BLaER1 treated with 17β-estradiol and CSF1 and Interleukin-3, amounts not matched to agents 10 nM and 100 nM (cell line): ENCODE data around the gene AGRN.
"Not testable (repeated sequence)": the region's sequence is repeated elsewhere in the genome, so short reads cannot be mapped to it uniquely, and the experiment has no call there.

Experiments used
- H3K27ac ChIP-seq, 11 experiments: shearing (Covaris generic); formaldehyde crosslinking; 2 replicates each; pipeline ENCODE4 v1.8.1; 2022
- H3K27me3 ChIP-seq, 11 experiments: shearing (Covaris generic); formaldehyde crosslinking; 2 replicates each; pipeline ENCODE4 v1.8.1; 2022
- H3K36me3 ChIP-seq, 11 experiments: shearing (Covaris generic); formaldehyde crosslinking; 2 replicates each; pipeline ENCODE4 v1.8.1; 2022
- H3K4me1 ChIP-seq, 10 experiments: shearing (Covaris generic); formaldehyde crosslinking; 2 replicates each; pipeline ENCODE4 v1.8.1; 2022
- H3K4me2 ChIP-seq, 11 experiments: shearing (Covaris generic); formaldehyde crosslinking; 2 replicates each; pipeline ENCODE4 v1.8.1; 2022
- H3K4me3 ChIP-seq, 10 experiments: shearing (Covaris generic); formaldehyde crosslinking; 2 replicates each; pipeline ENCODE4 v1.8.1; 2022
- H3K9ac ChIP-seq, 11 experiments: shearing (Covaris generic); formaldehyde crosslinking; 2 replicates each; pipeline ENCODE4 v1.8.1; 2022
- H3K9me3 ChIP-seq, 11 experiments: shearing (Covaris generic); formaldehyde crosslinking; replicated peaks in 1 of 11; 2 replicates each; pipeline ENCODE4 v1.8.1; 2022
- H4K20me1 ChIP-seq, 11 experiments: shearing (Covaris generic); formaldehyde crosslinking; 2 replicates each; pipeline ENCODE4 v1.8.1; 2022
- Cebpa-rat ChIP-seq, 11 experiments: shearing (Covaris generic); IDR thresholded peaks; 2 replicates each; pipeline ENCODE4 v1.8.1; 2022

Gene AGRN

GRCh38 chr1:985126-985525 lies 34.8 kb upstream of the AGRN start:
- peaks cover 0 to 14% (median 11%) of the 10 kb centered on the region in 10 experiments; a peak in 12 of 20 replicates for H3K4me1 ChIP-seq
- H3K4me3 ChIP-seq, result no peak overlapping the region
- no peak for TF ChIP-seq Cebpa-rat (IDR thresholded peaks at IDR 0.05)
- no peak overlapping the region for H3K9ac ChIP-seq
- H3K9me3 ChIP-seq, result peaks cover 0 to 11% (median 0%) of the 10 kb centered on the region in 11 experiments; a peak in 1 of 22 replicates
- H3K27ac ChIP-seq, result no peak overlapping the region
- H3K27me3 ChIP-seq, result peaks cover 17 to 76% (median 34%) of the 10 kb centered on the region in 11 experiments
- peaks cover 0 to 21% (median 0%) of the 10 kb centered on the region in 11 experiments; a peak in 3 of 22 replicates for H4K20me1 ChIP-seq
- H3K4me2 ChIP-seq, result no peak overlapping the region
- no peaks in the 10 kb centered on the region for H3K36me3 ChIP-seq

- H3K27ac ChIP-seq, H3K36me3 ChIP-seq, H3K4me2 ChIP-seq, H3K4me1 ChIP-seq, H3K4me3 ChIP-seq, H4K20me1 ChIP-seq, H3K9ac ChIP-seq: not testable (repeated sequence)
- H3K9me3 ChIP-seq, result peaks cover 0 to 18% (median 6%) of the 10 kb centered on the region in 11 experiments; a peak in 18 of 22 replicates
- H3K27me3 ChIP-seq, result peaks cover 15 to 50% (median 29%) of the 10 kb centered on the region in 11 experiments
Measured at GRCh38 chr1:988061-988460, 31.9 kb upstream of the AGRN start.

GRCh38 chr1:991275-991674 lies 28.6 kb upstream of the AGRN start:
- not testable (repeated sequence) for H3K27ac ChIP-seq, H3K4me3 ChIP-seq, H3K4me1 ChIP-seq, H3K4me2 ChIP-seq, H3K9ac ChIP-seq, H3K36me3 ChIP-seq, H4K20me1 ChIP-seq
- peaks cover 0 to 18% (median 6%) of the 10 kb centered on the region in 11 experiments; a peak in 18 of 22 replicates for H3K9me3 ChIP-seq
- H3K27me3 ChIP-seq, result peaks cover 21 to 47% (median 33%) of the 10 kb centered on the region in 11 experiments

- TF ChIP-seq Cebpa-rat (IDR thresholded peaks at IDR 0.05), result no peak
- Histone ChIP-seq H3K27ac (no peak overlapping the region), H3K4me1 (no peaks in the 10 kb centered on the region), H3K36me3 (no peaks in the 10 kb centered on the region), H3K4me3 (no peak overlapping the region), H3K27me3 (peaks cover 26 to 51% (median 36%) of the 10 kb centered on the region in 11 experiments), H4K20me1 (peaks cover 0 to 10% (median 2%) of the 10 kb centered on the region in 11 experiments; a peak in 12 of 22 replicates), H3K4me2 (no peak overlapping the region), H3K9ac (no peak overlapping the region), H3K9me3 (peaks cover 0 to 18% (median 6%) of the 10 kb centered on the region in 11 experiments; a peak in 18 of 22 replicates)
Measured at GRCh38 chr1:991895-992294, 28.0 kb upstream of the AGRN start.

GRCh38 chr1:992362-992761 lies 27.6 kb upstream of the AGRN start:
- peaks cover 31 to 55% (median 41%) of the 10 kb centered on the region in 11 experiments for H3K27me3 ChIP-seq
- H3K4me2 ChIP-seq, result no peak overlapping the region
- no peak overlapping the region for H3K9ac ChIP-seq
- H3K9me3 ChIP-seq, result peaks cover 0 to 18% (median 6%) of the 10 kb centered on the region in 11 experiments; a peak in 18 of 22 replicates
- peaks cover 0 to 4% (median 0%) of the 10 kb centered on the region in 10 experiments; a peak in 7 of 20 replicates for H3K4me1 ChIP-seq
- H3K4me3 ChIP-seq, result no peak overlapping the region
- H3K27ac ChIP-seq, result no peak overlapping the region
- no peak for TF ChIP-seq Cebpa-rat (IDR thresholded peaks at IDR 0.05)
- peaks cover 0 to 15% (median 6%) of the 10 kb centered on the region in 11 experiments; a peak in 16 of 22 replicates for H4K20me1 ChIP-seq
- no peaks in the 10 kb centered on the region for H3K36me3 ChIP-seq

- Histone ChIP-seq H3K4me2 (no peak overlapping the region), H3K9ac (no peak overlapping the region), H3K4me1 (peaks cover 0 to 15% (median 11%) of the 10 kb centered on the region in 10 experiments; a peak in 14 of 20 replicates), H3K36me3 (no peaks in the 10 kb centered on the region), H3K9me3 (peaks cover 0 to 14% (median 6%) of the 10 kb centered on the region in 11 experiments; a peak in 18 of 22 replicates), H3K4me3 (no peak overlapping the region), H3K27ac (no peak overlapping the region), H4K20me1 (peaks cover 0 to 26% (median 16%) of the 10 kb centered on the region in 11 experiments; a peak in 18 of 22 replicates), H3K27me3 (peaks cover 42 to 65% (median 52%) of the 10 kb centered on the region in 11 experiments)
- TF ChIP-seq Cebpa-rat (IDR thresholded peaks at IDR 0.05), result no peak
Measured at GRCh38 chr1:993379-993995, 26.4 kb upstream of the AGRN start.

GRCh38 chr1:994546-994945 lies 25.4 kb upstream of the AGRN start:
- H3K9ac ChIP-seq, H3K4me3 ChIP-seq, H3K36me3 ChIP-seq, H3K4me2 ChIP-seq, H3K27ac ChIP-seq: not testable (repeated sequence)
- Histone ChIP-seq H4K20me1 (peaks cover 0 to 34% (median 24%) of the 10 kb centered on the region in 11 experiments; a peak in 18 of 22 replicates), H3K27me3 (peaks cover 53 to 68% (median 62%) of the 10 kb centered on the region in 11 experiments), H3K9me3 (peaks cover 0 to 10% (median 6%) of the 10 kb centered on the region in 11 experiments; a peak in 18 of 22 replicates), H3K4me1 (peaks cover 5 to 23% (median 20%) of the 10 kb centered on the region in 10 experiments; a peak in 19 of 20 replicates)

GRCh38 chr1:995665-996633 lies 24.0 kb upstream of the AGRN start:
- Histone ChIP-seq H3K4me1 (peaks cover 19 to 37% (median 34%) of the 10 kb centered on the region in 10 experiments; a peak in 19 of 20 replicates), H3K27ac (no peak overlapping the region), H3K4me2 (no peak overlapping the region), H3K27me3 (peaks cover 67 to 81% (median 75%) of the 10 kb centered on the region in 11 experiments), H3K4me3 (no peak overlapping the region), H4K20me1 (peaks cover 0 to 48% (median 35%) of the 10 kb centered on the region in 11 experiments; a peak in 18 of 22 replicates), H3K9me3 (peaks cover 0 to 10% (median 6%) of the 10 kb centered on the region in 11 experiments; a peak in 18 of 22 replicates), H3K9ac (no peak overlapping the region), H3K36me3 (no peaks in the 10 kb centered on the region)
- no peak for TF ChIP-seq Cebpa-rat (IDR thresholded peaks at IDR 0.05)
